NT2/D1 (cell line): Measurements from ENCODE around the gene CARD6.

ENCODE experiments used
- SUZ12 ChIP-seq: IDR thresholded peaks from 2 replicates; pipeline ENCODE4 v1.6.1; 2011; ENCODE audit not compliant: insufficient read length, insufficient read depth; ENCODE audit errors: extremely low read depth
- YY1 ChIP-seq: IDR thresholded peaks from 2 replicates; pipeline ENCODE4 v1.6.1; 2011; ENCODE audit not compliant: insufficient read length, insufficient read depth
- ZNF274 ChIP-seq: IDR thresholded peaks from 2 replicates; pipeline ENCODE4 v1.6.1; 2011; ENCODE audit warnings: mild to moderate bottlenecking, low read depth, low read length

- no peak for TF ChIP-seq ZNF274
- TF ChIP-seq YY1: no peak
- no peak for TF ChIP-seq SUZ12
Observed at GRCh38 chr5:40873286-40873880, 32.2 kb downstream of the CARD6 start.
